Activated CD8-positive, alpha-beta T cell treated with anti-CD3 and anti-CD28 coated beads for 36 hours (primary cell): ENCODE measurements around the gene ACOD1. TPM values are rescaled to one million over a fixed set of nuclear protein-coding genes. Genes with fewer than 3 reads are reported as not detected.

Experiments used
- ATAC-seq: fragments of 200-7000 bp; cut with Tn5 transposase; one replicate; pipeline ENCODE4 v1.10.0; 2021; ENCODE audit warnings: mild to moderate bottlenecking, moderate library complexity
- CTCF ChIA-PET: fragments of 350-600 bp; sonication (Branson Sonifier 250); formaldehyde crosslinking; loops from one replicate; lab custom pipeline; 2021; ENCODE audit warnings: antibody characterized with exemption; lab: Charles Lee
- POLR2A ChIA-PET: fragments of 350-600 bp; sonication (Branson Sonifier 250); formaldehyde crosslinking; loops from one replicate; lab custom pipeline; 2021; ENCODE audit warnings: antibody characterized with exemption; lab: Charles Lee
- DNase-seq: peaks from one replicate; pipeline ENCODE4 v3.0.0-alpha.2; 2020
- H3K27ac Mint-ChIP-seq: one replicate; pipeline ENCODE4 v1.8.0; 2021; ENCODE audit warnings: mild to moderate bottlenecking, mixed read lengths
- H3K27me3 Mint-ChIP-seq: one replicate; pipeline ENCODE4 v1.8.0; 2021; ENCODE audit warnings: mixed read lengths
- H3K36me3 Mint-ChIP-seq: one replicate; pipeline ENCODE4 v1.8.0; 2021; ENCODE audit warnings: low read depth, mixed read lengths
- H3K4me1 Mint-ChIP-seq: one replicate; pipeline ENCODE4 v1.8.0; 2021; ENCODE audit warnings: low read depth, mixed read lengths
- H3K4me3 Mint-ChIP-seq: one replicate; pipeline ENCODE4 v1.8.0; 2021; ENCODE audit warnings: mild to moderate bottlenecking, moderate library complexity, mixed read lengths
- H3K9me3 Mint-ChIP-seq: one replicate; pipeline ENCODE4 v1.8.0; 2021; ENCODE audit warnings: mixed read lengths
- intact Hi-C: fragments of 100-400 bp; cut with micrococcal nuclease; formaldehyde crosslinking; loops from one replicate; pipeline ENCODE4 v1.10.0; 2022
- total RNA-seq, 2 experiments: library from RNA; stranded (reverse); gene quantifications; one replicate each; pipeline ENCODE4 v1.2.3, GENCODE V29; 2021
- TF ChIP-seq, protein P1 (sequence below): fragments of 200-600 bp; IDR thresholded peaks from one replicate; pipeline ENCODE4 v1.8.0; 2022; ENCODE audit warnings: antibody characterized with exemption, mild to moderate bottlenecking

ACOD1 gene
- total RNA-seq, 2 experiments from 2014 or later: not detected

DNA sequence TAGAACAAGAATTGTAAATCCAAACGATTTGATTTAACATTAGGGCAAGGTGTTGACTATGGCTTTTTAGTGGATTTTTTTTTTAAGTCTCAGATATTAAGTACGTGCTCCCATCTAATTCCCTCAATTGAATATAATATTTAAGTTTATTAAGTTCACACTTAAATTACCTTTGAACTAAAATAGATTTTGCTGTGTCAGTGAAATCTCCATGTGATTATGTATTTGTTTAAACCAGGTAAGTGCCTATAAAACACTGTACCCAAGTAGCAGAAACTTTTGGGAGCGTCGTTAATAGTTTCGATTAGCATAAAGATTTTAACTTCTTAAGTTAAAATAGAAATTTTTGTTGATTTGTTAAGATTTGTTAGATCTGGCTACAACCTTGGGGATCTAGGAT, 45.2 kb downstream of the ACOD1 start:
- H3K36me3 Mint-ChIP-seq: peaks cover 35% of the 10 kb centered on the region
- H3K27ac Mint-ChIP-seq: no peak overlapping the region
- intact Hi-C loops: loop anchor here (2.0 kb wide), 1 partner anchor 33 kb away; the partner anchor contains the start of gene FBXL3

DNA sequence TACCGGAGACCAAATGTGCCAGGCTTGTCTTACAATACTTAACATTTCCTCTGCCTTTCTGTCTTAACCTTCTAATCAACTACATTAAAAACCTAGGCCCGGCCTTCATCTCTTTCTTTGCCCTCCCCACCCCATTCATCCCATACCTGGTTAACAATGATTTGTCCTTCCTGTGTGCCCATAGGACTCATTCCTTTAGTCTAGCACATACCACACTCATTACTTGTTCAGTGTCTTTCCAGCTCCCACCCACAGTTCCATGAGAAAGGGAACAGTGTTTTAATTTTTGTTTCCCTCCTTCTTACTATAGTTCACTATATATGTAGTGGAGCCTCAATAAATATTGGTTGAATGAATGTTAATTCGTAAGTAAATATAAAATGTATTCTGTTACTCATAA, 46.0 kb downstream of the ACOD1 start:
- TF ChIP-seq, protein P1, sequence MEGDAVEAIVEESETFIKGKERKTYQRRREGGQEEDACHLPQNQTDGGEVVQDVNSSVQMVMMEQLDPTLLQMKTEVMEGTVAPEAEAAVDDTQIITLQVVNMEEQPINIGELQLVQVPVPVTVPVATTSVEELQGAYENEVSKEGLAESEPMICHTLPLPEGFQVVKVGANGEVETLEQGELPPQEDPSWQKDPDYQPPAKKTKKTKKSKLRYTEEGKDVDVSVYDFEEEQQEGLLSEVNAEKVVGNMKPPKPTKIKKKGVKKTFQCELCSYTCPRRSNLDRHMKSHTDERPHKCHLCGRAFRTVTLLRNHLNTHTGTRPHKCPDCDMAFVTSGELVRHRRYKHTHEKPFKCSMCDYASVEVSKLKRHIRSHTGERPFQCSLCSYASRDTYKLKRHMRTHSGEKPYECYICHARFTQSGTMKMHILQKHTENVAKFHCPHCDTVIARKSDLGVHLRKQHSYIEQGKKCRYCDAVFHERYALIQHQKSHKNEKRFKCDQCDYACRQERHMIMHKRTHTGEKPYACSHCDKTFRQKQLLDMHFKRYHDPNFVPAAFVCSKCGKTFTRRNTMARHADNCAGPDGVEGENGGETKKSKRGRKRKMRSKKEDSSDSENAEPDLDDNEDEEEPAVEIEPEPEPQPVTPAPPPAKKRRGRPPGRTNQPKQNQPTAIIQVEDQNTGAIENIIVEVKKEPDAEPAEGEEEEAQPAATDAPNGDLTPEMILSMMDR: no peak
- no peaks in the 10 kb centered on the region for H3K27me3 Mint-ChIP-seq
- H3K9me3 Mint-ChIP-seq: no peaks in the 10 kb centered on the region
- H3K4me3 Mint-ChIP-seq: peak overlapping the region; percentile 4
- ATAC-seq (no peak), DNase-seq (no peak)
- H3K4me1 Mint-ChIP-seq: peaks cover 32% of the 10 kb centered on the region
- POLR2A ChIA-PET: no interaction called here
- intact Hi-C loops: no loop called here
- peaks cover 44% of the 10 kb centered on the region for H3K36me3 Mint-ChIP-seq
- CTCF ChIA-PET: interaction anchor here (2.2 to 3.3 kb wide), 3 partner anchors 7 to 13 kb away, joined by 6 to 26 read pairs (median 17); no protein-coding TSS in a partner anchor
- H3K27ac Mint-ChIP-seq: peak overlapping the region; percentile 3

More for the DNA sequence above, 45.2 kb downstream of the ACOD1 start:
- CTCF ChIA-PET: interaction anchor here (0.9 to 3.3 kb wide), 4 partner anchors 8 to 29 kb away, joined by 3 to 26 read pairs (median 12); no protein-coding TSS in a partner anchor
- no peak for DNase-seq
- Mint-ChIP-seq H3K9me3 (no peaks in the 10 kb centered on the region), H3K4me3 (peak overlapping the region; percentile 96), H3K27me3 (no peaks in the 10 kb centered on the region), H3K4me1 (peaks cover 32% of the 10 kb centered on the region)
- ATAC-seq: no peak
- TF ChIP-seq, protein P1: no peak
- POLR2A ChIA-PET: interaction anchor here (0.9 to 3.4 kb wide), 5 partner anchors 8 to 32 kb away, joined by 3 to 49 read pairs (median 11); partner anchors contain the start of gene FBXL3

DNA sequence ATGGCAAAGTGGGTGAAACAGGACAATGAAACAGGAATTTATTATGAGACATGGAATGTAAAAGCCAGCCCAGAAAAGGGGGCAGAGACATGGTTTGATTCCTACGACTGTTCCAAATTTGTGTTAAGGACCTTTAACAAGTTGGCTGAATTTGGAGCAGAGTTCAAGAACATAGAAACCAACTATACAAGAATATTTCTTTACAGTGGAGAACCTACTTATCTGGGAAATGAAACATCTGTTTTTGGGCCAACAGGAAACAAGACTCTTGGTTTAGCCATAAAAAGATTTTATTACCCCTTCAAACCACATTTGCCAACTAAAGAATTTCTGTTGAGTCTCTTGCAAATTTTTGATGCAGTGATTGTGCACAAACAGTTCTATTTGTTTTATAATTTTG, 52.2 kb downstream of the ACOD1 start:
- H3K27ac Mint-ChIP-seq: no peak overlapping the region
- no peaks in the 10 kb centered on the region for H3K9me3 Mint-ChIP-seq
- POLR2A ChIA-PET: interaction anchor here (1.7 to 2.4 kb wide), 2 partner anchors 7 to 26 kb away, joined by 5 to 17 read pairs; partner anchors contain the start of gene FBXL3
- DNase-seq (no peak), ATAC-seq (no peak)
- intact Hi-C loops: loop anchor here (10.0 kb wide), 1 partner anchor 474 kb away; no protein-coding TSS in a partner anchor
- H3K4me3 Mint-ChIP-seq: no peak overlapping the region
- H3K27me3 Mint-ChIP-seq: no peaks in the 10 kb centered on the region
- CTCF ChIA-PET: interaction anchor here (0.8 to 4.4 kb wide), 4 partner anchors 8 to 21 kb away, joined by 3 to 26 read pairs (median 10); partner anchors contain the start of gene CLN5
- peaks cover 51% of the 10 kb centered on the region for H3K36me3 Mint-ChIP-seq
- peaks cover 28% of the 10 kb centered on the region for H3K4me1 Mint-ChIP-seq
- TF ChIP-seq, protein P1: no peak

DNA sequence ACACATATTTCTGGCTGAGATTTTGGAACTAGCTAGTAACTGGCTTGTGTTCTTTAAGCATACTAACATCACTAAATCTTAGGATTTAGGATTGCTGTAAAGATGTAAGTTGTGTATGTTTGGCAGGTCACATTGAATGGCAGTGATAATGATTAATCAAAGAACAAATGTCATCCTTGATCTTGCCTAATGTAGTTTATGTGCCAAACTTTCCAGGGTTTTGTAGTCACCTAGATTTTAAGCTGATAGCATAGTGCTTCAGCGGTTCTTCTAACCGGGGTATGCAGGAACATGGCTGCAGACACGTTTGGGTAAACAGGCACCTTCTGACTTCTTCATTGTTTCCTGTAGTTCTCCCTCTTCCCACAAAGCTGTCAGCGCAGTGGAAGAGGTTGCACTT, 53.2 kb downstream of the ACOD1 start:
- POLR2A ChIA-PET: interaction anchor here (0.9 to 2.4 kb wide), 3 partner anchors 9 to 25 kb away, joined by 3 to 17 read pairs (median 8); partner anchors contain the start of gene FBXL3
- no peak for ATAC-seq
- H3K36me3 Mint-ChIP-seq: peaks cover 43% of the 10 kb centered on the region
- H3K27ac Mint-ChIP-seq: peak overlapping the region; percentile 54
- TF ChIP-seq, protein P1: no peak
- no peak for DNase-seq
- intact Hi-C loops: loop anchor here (10.0 kb wide), 1 partner anchor 473 kb away; no protein-coding TSS in a partner anchor
- CTCF ChIA-PET: interaction anchor here (1.1 to 4.4 kb wide), 10 partner anchors 9 to 50 kb away, joined by 3 to 26 read pairs (median 4); partner anchors contain the start of gene CLN5
- peaks cover 30% of the 10 kb centered on the region for H3K4me1 Mint-ChIP-seq
- no peaks in the 10 kb centered on the region for H3K9me3 Mint-ChIP-seq
- no peaks in the 10 kb centered on the region for H3K27me3 Mint-ChIP-seq
- H3K4me3 Mint-ChIP-seq: no peak overlapping the region
